Cardiac ventricle fibroblast (primary cell): ENCODE data around the gene C12orf50. TPM values are rescaled to one million over a fixed set of nuclear protein-coding genes. Genes with fewer than 3 reads are reported as not detected.

Source experiments
- total RNA-seq: library from RNA; depleted of rRNA; stranded (reverse); fragments of >200 nt; gene quantifications from 2 replicates; pipeline ENCODE4 v1.2.3, GENCODE V29; 2015

The C12orf50 gene
- not detected in 2 replicates for total RNA-seq

GRCh38 chr12:88029093-88029665 lies at the start of gene C12orf50:
C12orf50 (minus strand) TSS chr12:88029401; CDS start chr12:88026962, 2,439 bp downstream.

Other genes with a start within 250 kb of the C12orf50 start
- 8.0 and 10.7 TPM in 2 replicates for gene CEP290, start 112.7 kb upstream of the C12orf50 start, total RNA-seq
- 15.9 and 17.1 TPM in 2 replicates for gene TMTC3, start 112.9 kb upstream of the C12orf50 start, total RNA-seq